NT2/D1 (cell line): ENCODE results near the gene NR3C1.

ENCODE experiments used
- SUZ12 ChIP-seq: IDR thresholded peaks from 2 replicates; pipeline ENCODE4 v1.6.1; 2011; ENCODE audit not compliant: insufficient read length, insufficient read depth; ENCODE audit errors: extremely low read depth
- YY1 ChIP-seq: IDR thresholded peaks from 2 replicates; pipeline ENCODE4 v1.6.1; 2011; ENCODE audit not compliant: insufficient read length, insufficient read depth
- ZNF274 ChIP-seq: IDR thresholded peaks from 2 replicates; pipeline ENCODE4 v1.6.1; 2011; ENCODE audit warnings: mild to moderate bottlenecking, low read depth, low read length

DNA sequence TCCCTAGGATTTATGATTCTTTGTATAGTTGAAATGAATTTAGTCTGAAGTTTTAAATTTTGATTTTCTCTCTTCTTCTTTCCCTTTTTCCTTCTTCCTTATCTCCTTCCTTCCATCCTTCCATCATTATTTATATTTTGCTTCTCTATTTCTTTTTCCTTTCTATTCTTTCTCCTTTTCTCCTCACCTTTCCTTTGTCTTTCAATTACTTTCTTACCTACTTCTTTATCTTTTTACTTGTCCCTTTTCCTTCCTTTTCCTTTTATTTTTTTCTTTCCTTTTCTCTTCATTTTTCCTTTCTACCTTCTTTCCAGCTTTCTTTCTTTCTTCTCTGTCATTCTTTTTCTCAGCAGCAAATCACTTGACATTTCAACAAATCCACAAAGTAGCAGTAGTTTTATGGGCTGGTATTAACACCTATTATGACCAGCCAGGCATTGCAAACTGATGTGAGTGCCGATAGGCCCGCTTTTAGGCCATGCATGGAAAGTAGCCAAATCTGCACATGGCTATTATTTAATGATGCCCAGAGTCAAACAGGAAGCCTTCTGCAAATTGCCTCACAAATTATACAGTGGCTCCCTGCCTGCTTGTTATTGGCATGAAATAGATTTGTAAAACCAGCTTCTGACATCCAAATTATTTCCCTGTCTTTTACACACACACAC is 37.1 kb upstream of the NR3C1 start:
- TF ChIP-seq YY1 (no peak), ZNF274 (no peak), SUZ12 (no peak)
